HG03457 (cell line): ENCODE data around the gene RABL6.
"Not testable (repeated sequence)": the region's sequence is repeated elsewhere in the genome, so short reads cannot be mapped to it uniquely, and the experiment has no call there.

Source experiments
- ATAC-seq: cut with Tn5 transposase; IDR thresholded peaks from one replicate; pipeline ENCODE4 v1.9.1; 2021; ENCODE audit warnings: moderate number of reproducible peaks; ENCODE audit not compliant: unreplicated experiment

The RABL6 gene

GRCh38 chr9:136855461-136856078, 47.8 kb downstream of the RABL6 start:
- no peak for ATAC-seq

DNA sequence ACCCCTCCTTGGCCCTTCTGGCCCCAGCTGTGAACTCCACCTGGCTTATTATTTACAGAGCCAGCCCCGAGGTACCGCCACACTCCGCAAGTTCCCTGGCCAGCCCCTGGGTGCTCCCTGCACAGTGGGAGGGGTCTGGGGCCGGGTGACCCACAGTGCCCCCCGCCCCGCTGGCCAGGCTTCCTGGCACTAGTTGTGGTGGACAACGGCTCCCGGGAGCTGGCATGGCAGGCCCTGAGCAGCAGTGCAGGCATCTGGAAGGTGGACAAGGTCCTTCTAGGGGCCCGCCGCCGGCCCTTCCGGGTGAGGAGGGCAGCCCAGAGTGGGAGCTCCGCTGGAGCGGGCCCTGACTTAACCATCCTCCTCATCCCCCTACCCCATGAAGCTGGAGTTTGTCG, 48.3 kb downstream of the RABL6 start:
- ATAC-seq, result no peak

DNA sequence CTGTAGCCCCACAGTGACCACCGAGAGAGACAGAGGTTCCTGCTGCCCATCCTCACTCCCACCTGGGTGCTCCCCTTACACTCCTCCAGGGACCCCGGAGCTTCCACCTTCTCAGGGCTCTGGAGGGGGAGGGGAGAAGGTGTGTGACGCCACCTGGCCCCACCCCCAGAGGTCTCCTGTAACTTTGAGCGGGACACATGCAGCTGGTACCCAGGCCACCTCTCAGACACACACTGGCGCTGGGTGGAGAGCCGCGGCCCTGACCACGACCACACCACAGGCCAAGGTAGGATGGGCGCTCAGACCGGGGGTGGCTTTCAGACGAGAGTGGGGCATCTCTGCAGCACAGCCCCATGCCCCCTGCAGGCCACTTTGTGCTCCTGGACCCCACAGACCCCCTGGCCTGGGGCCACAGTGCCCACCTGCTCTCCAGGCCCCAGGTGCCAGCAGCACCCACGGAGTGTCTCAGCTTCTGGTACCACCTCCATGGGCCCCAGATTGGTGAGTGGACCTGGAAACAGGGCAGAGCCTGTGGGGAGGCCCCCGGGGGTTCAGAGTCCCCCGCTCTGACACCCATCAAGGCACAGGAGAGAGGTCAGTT, 48.9 kb downstream of the RABL6 start:
- ATAC-seq, result no peak

GRCh38 chr9:136857166-136857565, 49.4 kb downstream of the RABL6 start:
- no peak for ATAC-seq

DNA sequence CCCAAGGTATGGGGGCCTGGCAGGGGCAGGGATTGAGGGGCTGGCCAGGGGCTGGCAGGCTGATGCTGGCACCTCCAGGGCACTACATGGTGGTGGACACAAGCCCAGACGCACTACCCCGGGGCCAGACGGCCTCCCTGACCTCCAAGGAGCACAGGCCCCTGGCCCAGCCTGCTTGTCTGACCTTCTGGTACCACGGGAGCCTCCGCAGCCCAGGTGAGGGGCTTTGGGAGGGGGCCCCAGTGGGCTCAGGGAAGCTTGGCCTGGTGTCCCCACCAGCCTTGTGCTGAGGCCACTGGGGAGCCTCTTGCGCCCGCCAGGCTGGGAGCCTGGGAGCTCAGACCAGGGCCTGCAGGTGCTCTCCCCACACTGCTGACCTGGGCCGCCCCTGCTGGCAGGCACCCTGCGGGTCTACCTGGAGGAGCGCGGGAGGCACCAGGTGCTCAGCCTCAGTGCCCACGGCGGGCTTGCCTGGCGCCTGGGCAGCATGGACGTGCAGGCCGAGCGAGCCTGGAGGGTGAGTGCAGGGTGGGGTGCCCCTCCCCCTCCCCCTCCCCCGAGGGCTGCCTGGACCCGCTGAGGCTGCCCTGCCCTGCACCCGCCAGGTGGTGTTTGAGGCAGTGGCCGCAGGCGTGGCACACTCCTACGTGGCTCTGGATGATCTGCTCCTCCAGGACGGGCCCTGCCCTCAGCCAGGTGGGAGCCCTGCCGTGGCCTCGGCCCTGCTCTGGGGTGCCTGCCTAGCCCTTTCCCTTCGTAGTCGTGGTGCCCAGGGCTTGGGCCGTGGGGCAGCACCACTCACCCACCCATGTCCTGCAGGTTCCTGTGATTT, 50.0 kb downstream of the RABL6 start:
- ATAC-seq, result no peak

- no peak for ATAC-seq
Observed at GRCh38 chr9:136858452-136858843, 50.7 kb downstream of the RABL6 start.

GRCh38 chr9:136858844-136859757, 51.4 kb downstream of the RABL6 start:
- ATAC-seq, result no peak

DNA sequence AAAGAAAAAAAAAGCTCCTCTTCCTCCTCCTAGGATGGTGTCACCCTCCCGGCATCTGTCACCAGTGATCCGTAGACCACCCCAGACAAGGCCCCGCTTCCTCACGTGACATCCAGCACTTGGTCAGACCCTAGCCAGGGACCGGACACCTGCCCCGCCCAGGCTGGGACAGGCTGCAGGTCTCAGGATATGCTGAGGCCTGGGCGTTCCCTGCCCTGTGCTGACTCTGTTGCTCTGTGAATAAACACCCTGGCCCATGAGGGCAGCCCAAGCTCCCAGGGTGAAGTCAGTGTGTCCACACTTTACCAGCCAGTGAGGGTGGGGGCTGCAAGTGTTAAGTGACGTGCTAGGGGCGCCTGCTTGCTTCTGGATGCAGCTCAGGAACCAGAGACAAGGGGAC, 52.8 kb downstream of the RABL6 start:
- no peak for ATAC-seq

GRCh38 chr9:136860933-136861873, 53.5 kb downstream of the RABL6 start:
- ATAC-seq, result no peak

DNA sequence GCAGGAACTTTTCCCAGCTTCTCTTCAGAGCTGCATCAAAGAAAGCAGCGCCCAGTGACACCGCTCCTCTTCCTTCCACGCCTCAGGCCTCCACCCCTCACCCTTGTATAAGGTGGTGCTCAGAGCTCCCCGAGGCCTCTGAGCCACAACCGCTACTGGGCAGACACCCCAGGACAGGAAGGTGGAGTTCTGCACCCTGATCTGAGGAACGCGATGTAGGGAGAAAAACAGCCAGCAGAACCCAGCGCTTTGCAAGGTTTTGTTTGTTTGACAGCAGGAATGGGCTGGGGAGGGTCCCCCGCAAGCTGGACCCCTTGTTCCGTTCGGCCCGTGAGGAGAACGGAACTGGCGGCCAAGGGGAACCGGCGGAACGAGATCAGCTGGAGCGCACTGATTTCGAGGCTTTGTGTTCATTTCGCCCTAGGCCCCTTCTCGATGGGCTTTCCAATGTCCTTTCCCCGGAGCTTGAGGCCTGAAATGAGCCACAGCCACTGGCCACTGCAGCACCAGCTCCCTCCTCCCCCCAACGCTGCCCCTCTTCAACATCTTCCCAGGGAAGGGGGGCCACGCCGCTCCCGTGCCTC, 54.2 kb downstream of the RABL6 start:
- no peak for ATAC-seq

DNA sequence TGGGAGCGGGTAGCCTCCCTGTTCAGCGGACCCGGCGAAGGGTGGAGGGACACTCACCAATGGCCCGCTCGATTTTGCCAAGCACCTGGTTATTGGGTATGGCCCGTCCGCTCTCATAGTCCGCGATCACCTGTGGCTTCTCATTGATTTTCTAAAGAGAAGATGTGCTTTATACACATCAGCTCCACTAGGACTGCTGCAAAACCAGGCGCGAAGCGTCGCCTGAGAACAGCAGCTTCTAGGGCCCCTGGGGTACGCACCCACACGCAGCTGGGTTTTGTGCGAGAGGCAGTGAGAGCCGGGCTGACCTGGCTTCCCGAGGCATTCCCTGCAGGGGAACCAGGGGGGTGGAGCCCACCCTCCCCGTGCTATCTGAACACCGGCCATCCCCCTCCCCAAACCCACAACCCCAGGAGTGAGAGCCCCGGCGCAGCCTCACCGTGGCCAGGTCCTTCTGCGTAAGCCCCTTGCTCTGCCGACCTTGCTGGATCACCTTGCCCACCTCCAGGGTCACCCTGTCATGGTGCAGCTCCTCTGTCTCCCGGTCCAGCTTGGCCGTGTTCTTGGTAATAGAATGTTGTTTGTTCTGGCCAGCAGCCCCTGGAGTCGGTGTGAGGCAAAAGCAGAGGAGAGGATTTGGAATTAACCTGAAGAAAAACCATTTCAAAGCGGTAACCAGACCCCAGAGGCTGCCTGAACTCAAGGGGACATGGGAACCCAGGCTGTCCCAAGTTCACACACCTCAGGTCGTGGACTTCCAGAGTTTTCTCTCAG, 55.3 kb downstream of the RABL6 start:
- no peak for ATAC-seq

DNA sequence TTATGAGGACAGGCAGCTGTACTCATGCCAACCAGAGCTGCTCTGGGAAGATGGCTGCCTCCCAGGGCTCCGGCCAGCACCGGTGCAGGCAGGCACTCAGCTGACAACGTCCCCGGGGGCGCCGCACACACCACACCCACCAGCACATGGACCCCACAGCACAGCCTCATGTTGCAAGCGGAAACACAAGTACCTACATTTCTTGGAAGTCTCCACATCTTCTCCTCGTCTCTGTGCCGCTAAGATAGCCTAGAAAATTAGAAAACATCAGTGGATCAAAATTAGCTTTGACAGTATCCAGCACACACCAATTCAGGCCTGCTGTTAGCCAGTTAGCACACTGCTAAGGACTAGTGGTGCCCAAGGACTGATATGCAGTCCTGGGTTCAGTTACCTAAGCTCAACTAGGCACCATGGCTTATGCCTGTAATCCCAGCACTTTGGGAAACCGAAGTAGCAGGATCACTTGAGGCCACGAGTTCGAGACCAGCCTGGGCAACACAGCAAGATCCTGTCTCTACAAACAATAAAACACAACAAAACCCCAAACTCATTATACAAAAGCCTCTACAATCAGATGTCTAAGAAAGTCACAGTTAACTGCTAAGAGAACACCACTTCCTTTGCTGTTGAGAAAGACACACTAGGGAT, 56.0 kb downstream of the RABL6 start:
- no peak for ATAC-seq

- no peak for ATAC-seq
Observed at GRCh38 chr9:136865041-136865767, 57.5 kb downstream of the RABL6 start.

DNA sequence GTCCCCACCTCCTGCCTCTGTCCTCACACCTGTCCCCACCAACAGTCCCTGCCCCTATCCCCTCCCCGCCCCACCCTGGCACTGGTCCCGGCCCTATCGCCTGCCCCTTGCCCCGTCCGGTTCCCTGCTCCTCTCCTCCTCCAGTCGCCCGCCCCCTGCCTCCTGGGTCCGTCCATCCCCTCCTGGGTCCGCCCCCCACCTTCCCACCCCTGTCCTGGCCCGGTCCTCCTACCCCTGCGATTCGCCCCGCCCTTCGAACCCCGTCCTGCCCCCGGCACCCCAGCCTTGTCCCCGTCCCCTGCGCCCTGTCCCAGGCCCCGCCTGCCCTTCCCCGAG, 58.0 kb downstream of the RABL6 start:
- ATAC-seq, result peak; percentile 6

- not testable (repeated sequence) for ATAC-seq
Observed at GRCh38 chr9:136866898-136867421, 59.2 kb downstream of the RABL6 start.

- no peak for ATAC-seq
Observed at GRCh38 chr9:136867480-136867879, 59.7 kb downstream of the RABL6 start.

DNA sequence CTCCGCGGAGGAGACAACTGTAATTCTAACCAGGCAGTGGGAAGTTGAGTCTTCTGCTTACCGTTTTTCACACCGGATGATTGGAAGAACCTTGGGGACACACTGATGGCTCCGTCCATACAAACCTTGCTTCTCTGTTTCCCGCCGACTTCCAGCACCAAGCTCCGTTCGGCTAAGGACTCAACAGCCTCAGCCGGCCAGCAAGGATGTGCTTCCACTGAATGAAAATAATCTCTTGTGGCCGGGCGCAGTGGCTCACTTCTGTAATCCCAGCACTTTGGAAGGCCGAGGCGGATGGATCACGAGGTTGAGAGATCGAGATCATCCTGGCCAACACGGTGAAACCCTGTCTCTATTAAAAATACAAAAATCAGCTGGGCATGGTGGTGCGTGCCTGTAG, 60.2 kb downstream of the RABL6 start:
- no peak for ATAC-seq

- no peak for ATAC-seq
Observed at GRCh38 chr9:136868644-136869043, 60.9 kb downstream of the RABL6 start.
